ENCODE results near the gene BBOF1.
"Not testable (repeated sequence)": the region's sequence is repeated elsewhere in the genome, so short reads cannot be mapped to it uniquely, and the experiment has no call there.

BBOF1 gene, protein sequence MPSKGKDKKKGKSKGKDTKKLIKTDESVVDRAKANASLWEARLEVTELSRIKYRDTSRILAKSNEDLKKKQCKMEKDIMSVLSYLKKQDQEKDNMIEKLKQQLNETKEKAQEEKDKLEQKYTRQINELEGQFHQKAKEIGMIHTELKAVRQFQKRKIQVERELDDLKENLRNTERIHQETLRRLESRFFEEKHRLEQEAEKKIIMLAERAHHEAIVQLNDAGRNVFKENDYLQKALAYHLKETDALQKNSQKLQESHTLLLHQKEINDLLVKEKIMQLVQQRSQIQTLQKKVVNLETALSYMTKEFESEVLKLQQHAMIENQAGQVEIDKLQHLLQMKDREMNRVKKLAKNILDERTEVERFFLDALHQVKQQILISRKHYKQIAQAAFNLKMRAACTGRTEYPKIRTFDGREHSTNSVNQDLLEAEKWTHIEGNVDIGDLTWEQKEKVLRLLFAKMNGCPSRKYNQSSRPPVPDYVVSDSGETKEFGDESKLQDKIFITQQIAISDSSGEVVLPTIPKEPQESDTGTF

DNA sequence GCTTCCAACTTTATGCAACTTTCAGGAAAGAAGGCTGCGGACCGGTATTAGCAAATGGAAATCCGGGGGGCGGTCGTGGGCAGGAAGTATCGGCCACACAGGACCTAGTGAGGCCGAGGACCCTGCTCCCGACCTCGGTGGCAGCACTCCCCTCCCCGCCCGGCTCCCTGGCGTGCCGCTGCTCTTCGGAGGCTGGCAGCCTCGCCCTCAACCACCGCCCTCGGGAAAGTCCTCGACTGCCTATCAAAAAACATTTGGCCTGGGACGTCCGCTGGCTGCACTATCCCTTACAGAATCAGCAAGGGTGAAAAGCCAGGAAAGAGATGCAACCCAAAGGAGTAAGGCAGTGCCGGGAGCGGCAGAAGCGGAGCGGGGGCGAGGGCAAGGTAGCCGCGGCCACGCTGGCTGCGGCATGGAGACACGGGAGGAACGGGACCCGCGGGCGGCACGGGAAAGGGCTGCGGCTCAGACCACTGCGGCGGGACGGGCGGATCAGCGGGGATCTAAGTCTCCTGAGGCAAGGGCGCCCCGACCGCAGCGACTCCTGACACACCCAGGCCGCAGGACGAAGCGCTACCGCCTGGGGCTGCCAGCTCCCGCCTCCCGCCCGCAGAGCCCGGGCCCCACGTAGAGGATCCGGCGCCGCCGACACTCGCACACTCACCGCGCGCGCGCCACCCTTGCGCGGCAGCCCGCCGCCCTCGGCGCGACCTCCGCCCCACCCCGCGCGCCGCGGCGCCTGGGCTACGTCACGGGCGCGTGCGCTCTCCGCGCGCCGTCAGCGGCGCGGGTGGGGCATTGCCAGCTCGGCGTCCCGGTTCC, at the start of gene BBOF1, which contains the start of gene ENTPD5:
Gene BBOF1 (plus strand): TSS at position 764 of the 822 bp plus-strand sequence. CDS start 130 bp downstream, outside the sequence.
Gene ENTPD5 (minus strand): TSS at position 703 of the 822 bp plus-strand sequence. CDS start 31,186 bp downstream, outside the sequence.
- DNase-seq, result peak; percentile 52 to 82 (median 64)

DNA sequence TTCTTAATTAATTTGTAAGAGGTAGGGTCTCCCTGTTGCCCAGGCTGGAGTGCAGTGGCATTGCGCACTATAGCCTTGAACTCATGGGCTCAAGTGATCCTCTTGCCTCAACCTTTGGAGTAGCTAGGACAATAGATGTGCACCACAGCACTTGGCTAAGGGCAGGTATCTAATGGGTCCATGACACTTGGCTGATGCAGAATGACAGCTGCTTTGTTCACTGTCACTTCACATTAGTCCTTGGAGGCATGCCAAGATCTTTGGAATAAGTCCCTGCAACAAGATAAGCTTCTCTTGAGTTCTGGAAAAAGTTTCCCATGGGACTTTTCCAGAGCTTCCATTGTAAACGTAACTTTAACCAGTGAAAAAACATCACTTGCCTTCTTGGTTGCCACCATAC, 45.7 kb upstream of the BBOF1 start:
- DNase-seq, result no peak

GRCh38 chr14:73976125-73976524, 43.0 kb upstream of the BBOF1 start:
- no peak for DNase-seq

DNA sequence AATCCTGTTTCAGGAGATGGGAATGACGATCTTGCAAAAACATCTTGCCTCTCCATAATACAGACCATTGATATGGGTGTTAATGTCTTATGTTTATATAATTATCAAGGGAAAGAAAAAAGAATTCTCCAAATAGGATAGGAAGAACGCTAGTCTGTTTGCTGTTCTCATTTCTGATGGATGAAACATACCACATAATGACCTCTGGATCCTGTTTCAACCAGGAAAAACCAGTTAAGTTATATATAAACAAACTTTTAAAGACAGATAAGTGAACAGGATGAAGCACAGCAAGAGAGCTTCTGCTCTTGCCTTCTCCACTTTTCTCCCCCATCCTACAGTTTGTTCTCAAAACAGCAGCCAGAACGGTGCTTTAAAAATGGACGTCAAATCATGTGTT, 41.3 kb upstream of the BBOF1 start:
- no peak for DNase-seq

DNA sequence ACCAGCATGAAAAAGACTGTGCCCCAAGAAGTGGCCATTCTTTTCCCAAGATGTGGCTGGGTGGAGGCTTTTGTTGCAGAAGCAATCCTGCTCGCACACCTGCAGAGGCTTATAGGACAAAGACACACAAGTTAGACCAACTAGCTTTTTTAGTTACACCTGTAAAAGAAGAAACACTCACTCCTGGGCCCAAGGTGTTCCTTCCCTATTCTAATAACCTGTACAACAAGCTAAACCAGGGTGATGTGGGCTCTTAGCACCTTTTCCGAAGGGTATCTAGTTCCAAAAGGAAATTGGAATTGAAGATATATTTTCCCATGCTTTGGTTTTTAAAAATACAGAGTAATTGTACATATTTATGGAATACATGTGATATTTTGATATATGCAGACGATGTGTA, 31.1 kb upstream of the BBOF1 start:
- no peak for DNase-seq

- DNase-seq, result not testable (repeated sequence)
Observed at GRCh38 chr14:73988656-73989055, 30.5 kb upstream of the BBOF1 start.

GRCh38 chr14:73991092-73991491, 28.1 kb upstream of the BBOF1 start:
- DNase-seq, result no peak

- DNase-seq, result not testable (repeated sequence)
Observed at GRCh38 chr14:73994926-73995325, 24.2 kb upstream of the BBOF1 start.

- no peak for DNase-seq
Observed at GRCh38 chr14:73995977-73996378, 23.2 kb upstream of the BBOF1 start.

DNA sequence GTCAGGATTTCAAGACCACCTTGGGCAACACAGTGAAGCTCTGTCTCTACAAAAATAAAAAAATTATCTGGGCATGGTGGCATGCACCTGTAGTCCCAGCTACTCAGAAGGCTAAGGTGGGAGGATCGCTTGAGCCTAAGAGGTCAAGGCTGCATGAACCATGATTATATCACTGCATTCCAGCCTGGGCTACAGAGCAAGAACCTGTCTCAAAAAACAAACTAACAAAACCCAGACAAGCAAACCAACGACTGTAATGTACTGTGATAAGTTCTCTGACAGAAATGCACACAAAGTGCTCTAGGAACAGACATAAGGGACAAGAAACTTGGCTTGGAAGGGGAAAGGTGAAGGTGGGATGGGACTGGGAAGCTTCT, 22.4 kb upstream of the BBOF1 start:
- no peak for DNase-seq

- DNase-seq, result no peak
Observed at GRCh38 chr14:73997108-73997943, 21.8 kb upstream of the BBOF1 start.

- DNase-seq, result no peak
Observed at GRCh38 chr14:73997944-73998447, 21.2 kb upstream of the BBOF1 start.

DNA sequence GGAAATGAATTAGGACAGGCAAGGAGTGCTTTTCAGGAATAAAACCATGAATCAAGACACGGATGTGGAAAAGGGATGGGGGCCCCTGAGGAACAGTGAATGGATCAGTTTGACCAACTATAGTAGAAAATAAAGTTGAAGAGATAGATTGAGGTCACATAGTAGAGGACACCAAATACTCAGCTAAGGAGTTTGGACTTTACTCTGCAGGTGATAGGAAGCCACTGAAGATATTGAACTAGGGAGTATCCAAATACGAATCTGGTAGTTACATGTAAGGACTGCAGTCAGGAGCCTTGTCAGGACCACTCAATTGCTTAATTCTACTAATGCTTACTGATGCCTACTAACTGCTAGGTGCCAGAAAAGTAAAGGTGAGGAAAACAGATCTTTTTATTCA, 20.4 kb upstream of the BBOF1 start:
- no peak for DNase-seq

GRCh38 chr14:74005664-74006063, 13.5 kb upstream of the BBOF1 start:
- DNase-seq, result not testable (repeated sequence)

DNA sequence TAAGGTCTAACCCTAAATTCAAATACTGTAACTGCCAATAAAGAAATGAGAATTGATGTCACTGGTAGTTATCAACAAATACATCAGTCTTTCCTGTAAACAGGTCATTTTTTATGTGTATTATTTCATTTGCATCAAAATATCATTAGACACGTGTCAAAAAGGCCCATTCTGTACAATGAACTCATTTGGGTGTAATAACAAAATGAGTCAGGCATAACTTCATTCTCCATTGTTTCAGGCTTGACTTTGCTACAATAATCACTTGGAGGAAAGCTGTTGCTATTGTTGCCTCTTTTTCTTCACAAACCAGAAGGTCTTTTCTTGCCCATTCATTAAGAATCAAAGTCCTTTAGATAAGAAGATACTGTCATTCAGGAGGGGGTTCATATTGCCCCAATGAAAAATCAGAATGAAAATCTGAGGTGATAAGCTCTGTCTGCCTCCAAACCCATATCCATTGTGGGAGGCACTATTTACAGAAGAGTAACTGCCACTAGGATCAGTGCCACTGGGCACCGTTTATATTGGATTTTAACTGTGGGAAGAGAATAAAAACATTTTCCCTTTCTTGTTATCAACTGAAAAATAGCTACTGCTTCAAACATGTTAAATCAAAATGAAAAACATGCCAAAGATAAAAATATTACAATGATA, 10.2 kb upstream of the BBOF1 start:
- no peak for DNase-seq

GRCh38 chr14:74014299-74014698, 4.8 kb upstream of the BBOF1 start:
- DNase-seq, result no peak

- no peak for DNase-seq
Observed at GRCh38 chr14:74015176-74015575, 4.0 kb upstream of the BBOF1 start.

- no peak for DNase-seq
Observed at GRCh38 chr14:74015963-74016362, 3.2 kb upstream of the BBOF1 start.

- DNase-seq, result no peak
Observed at GRCh38 chr14:74018174-74018585, 969 bp upstream of the BBOF1 start.

GRCh38 chr14:74019408-74020137, 424 bp downstream of the BBOF1 start:
- no peak for DNase-seq

- DNase-seq, result no peak
Observed at GRCh38 chr14:74022346-74022745, 3.2 kb downstream of the BBOF1 start.

Measured in activated naive CD4-positive, alpha-beta T cell (primary cell).